HEK293T (cell line): Measurements from ENCODE around the gene LIPC.

Experiments
- CTBP1 ChIP-seq: fragments of 450-650 bp; IDR thresholded peaks from 2 replicates; pipeline ENCODE4 v1.6.1; 2016; ENCODE audit warnings: borderline replicate concordance
- FOXA1 ChIP-seq: fragments of 450-650 bp; IDR thresholded peaks from 2 replicates; pipeline ENCODE4 v1.6.1; 2016; ENCODE audit warnings: mild to moderate bottlenecking
- PKNOX1 ChIP-seq: fragments of 450-650 bp; IDR thresholded peaks from 2 replicates; pipeline ENCODE4 v1.6.1; 2016

GRCh38 chr15:58424722-58425121 lies 7.1 kb upstream of the LIPC start:
- TF ChIP-seq CTBP1, result no peak
- no peak for TF ChIP-seq PKNOX1
- no peak for TF ChIP-seq FOXA1
